ENCODE data around the gene COL23A1.
"Not testable (repeated sequence)": the region's sequence is repeated elsewhere in the genome, so short reads cannot be mapped to it uniquely, and the experiment has no call there.

The COL23A1 gene

DNA sequence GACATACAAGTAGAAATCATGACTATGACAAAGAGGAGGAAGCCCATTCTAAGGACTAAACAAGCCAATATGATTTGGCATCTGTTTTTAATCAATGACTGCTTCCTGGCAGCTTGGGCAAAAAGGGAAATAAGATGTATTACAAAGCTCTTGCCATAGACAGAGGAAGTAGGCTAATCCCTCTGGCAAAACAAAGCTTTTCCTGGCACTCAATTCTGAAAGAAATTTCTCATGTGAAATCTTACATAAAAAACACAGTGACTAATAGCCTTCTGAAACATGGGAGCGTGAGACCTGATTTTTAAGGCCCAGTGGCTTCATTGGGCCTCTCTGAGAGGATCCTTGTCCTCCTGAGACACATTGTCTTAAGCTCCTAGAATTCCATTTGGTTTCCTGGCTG, 93.6 kb downstream of the COL23A1 start:
- no peak for FAIRE-seq

DNA sequence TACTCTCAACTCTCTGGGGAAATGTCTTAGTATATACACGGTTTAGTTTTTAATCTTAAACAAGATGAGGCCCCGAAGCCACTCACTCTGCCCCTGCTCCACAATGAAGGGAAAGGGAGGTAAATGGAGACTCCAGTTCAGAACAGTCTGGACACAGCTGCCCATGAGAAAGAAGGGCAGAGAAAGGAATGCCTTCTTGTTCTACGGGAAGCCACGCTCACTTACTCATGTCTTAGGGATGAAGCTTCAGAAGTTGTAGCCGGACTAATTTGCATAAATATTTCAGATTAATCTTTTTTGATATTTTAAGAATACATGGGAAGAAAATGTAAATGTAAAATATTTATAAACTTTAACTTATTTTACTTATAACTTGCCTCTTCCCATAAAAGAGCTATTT, 94.0 kb downstream of the COL23A1 start:
- no peak for FAIRE-seq

DNA sequence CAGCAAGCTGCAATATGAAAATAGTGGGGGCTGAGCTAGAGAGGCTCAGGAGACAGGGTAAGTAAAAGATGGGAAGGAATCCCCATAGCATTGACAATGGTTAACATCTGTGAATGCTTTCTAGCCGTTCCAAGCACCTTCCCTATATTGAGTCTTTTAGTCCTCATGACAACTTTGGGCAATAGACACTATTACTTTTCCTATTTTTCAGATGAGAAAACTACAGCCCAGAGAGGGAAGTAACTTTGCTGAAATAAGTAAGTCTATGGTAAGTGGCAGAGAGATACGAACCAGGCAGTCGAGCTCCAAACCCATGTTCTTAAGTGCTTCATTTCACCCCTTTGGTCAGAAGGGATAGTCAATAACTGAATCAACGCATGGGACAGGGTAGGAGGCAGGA, 94.5 kb downstream of the COL23A1 start:
- no peak for FAIRE-seq

DNA sequence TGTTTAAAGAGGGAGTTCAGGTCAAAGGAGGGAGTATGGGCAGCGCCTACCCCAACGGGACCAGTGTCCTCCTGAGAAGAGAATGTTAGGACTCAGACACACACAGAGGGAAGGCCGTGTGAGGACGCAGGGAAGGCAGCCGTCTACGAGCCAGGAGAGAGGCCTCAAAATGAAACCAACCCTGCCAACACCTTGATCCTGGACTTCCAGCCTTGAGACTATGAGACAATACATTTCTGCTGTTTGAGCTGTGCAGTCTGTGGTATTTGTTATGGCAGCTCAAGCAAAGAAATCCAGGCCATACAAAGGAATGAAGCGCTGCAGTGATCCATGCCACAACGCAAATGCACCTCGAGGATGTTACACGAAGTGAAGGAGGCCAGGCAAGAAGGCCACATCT, 97.9 kb downstream of the COL23A1 start:
- FAIRE-seq = no peak

GRCh38 chr5:178490935-178491652, 99.1 kb downstream of the COL23A1 start:
- no peak for FAIRE-seq

DNA sequence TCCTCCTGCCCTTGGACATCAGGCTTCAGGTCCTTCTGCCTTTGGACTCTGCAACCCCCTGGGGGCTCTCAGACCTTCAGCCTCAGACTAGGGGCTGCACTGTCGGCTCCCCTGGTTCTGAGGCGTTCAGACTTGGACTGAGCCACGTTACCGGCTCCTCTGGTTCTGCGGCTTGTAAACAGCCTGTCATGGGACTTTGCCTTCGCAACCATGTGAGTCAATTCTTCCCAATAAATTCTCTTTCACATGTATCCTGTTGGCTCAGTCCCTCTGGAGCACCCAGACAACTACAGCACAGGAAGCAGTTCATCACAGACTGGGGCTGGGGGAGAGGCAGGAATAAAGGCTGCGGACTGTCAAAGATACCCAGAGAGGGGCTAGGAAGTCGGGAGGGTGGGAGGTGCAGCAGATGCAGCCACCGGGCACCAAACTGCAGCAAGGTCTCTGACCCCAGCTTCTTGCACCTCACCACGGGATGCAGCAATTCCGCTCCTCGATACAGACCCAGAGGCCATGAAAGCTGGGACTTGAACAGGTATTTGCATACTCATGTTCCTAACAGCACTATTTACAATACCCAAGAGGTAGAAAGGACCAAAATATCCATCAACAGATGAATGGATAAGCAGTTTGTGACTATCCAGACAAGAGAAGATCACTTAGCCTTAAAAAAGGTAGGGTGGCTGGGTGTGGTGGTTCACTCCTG, 100.8 kb downstream of the COL23A1 start:
- no peak for FAIRE-seq

GRCh38 chr5:178488696-178489095, 101.5 kb downstream of the COL23A1 start:
- no peak for FAIRE-seq

DNA sequence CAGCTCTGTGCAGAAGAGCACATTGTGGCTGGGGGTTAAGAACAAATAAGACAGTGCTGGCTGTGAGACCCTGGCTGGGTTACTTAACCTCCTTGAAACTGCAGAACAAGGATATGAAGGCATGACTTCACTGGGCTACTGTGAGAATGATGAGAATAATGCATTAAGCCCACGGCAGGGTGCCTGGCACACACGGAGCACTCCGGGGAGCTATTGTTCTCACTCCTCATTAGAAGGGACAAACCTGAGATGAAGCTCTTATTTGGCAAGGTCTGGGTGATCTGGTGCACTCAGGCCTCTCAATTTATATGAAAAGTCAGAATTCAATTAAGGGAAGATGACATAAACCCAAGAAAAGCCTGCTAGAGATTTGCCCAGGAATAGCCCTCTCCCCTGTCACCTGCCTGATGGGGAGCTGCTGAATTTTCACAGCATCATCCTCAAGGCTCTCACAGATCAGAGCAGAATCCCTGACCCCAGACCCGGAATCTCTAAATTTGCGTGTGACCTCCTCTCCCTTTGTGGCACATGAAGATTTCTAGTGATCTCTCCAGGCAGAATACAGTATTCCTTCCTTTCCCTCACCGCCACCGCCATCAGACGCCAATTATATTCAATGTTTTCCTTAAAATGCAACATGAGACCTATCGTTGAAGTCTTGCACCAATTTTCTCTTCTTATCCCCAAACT, 102.1 kb downstream of the COL23A1 start:
- no peak for FAIRE-seq

GRCh38 chr5:178486878-178487512, 103.2 kb downstream of the COL23A1 start:
- FAIRE-seq = not testable (repeated sequence)

DNA sequence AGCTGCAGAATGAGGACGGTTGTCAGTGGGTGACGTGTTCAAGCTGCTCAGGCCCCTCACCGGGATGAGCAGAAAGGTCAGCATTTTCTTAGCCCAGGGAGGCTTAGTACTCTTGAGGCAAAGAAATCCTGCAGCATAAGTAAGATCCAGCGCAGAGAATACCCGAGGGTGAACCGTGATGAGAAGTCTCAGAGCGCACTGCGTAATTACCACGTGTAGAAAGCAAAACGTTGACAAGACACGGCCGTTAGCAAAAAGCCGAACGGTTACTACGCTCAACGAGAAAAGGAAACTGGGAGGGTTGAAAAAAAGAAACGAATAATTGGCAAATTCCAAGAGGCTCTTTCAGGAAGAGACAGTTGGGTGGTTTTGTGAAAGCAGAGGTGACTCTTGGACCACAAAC, 104.0 kb downstream of the COL23A1 start:
- no peak for FAIRE-seq

GRCh38 chr5:178483620-178484019, 106.6 kb downstream of the COL23A1 start:
- FAIRE-seq = no peak

- FAIRE-seq = no peak
Observed at GRCh38 chr5:178479261-178479660, 110.9 kb downstream of the COL23A1 start.

DNA sequence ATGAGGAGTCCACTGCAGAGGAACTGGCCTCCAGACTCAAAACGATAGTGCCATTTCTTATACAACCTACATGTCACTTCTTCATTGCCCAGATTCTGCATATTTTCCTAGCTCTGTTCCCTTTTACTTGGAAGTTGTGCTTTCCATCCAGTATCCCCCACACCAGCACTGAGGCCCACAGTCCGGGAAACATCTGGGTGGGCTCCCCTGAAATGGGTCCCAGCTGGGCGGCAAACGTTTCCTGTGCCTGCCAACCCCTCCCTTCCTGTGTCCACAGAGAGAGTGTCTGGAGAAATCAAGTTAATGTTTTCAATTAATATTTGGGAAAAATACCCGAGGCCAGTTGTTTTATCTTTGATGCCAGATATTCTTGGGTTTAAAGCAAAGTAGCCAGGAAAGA, 111.8 kb downstream of the COL23A1 start:
- FAIRE-seq = no peak

DNA sequence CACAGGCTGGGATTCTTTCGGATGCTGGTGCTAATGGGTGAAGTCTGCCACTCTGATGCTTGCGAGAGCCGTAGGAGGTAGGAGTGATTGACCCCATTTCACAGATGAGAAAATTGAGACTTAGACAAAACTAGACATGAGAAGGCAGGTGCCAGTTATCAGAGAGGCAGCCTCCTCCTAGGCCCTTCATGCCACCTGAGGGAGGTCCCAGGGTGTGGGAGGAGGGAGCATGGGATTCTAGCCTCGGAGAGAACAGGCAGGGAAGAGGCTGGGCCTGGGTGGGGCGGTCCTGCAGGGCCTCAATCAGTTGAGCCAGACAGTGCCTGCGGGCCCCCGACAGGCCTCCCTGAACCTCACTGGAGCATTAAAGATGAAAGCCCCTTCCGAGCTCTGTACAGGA, 112.4 kb downstream of the COL23A1 start:
- FAIRE-seq = no peak

DNA sequence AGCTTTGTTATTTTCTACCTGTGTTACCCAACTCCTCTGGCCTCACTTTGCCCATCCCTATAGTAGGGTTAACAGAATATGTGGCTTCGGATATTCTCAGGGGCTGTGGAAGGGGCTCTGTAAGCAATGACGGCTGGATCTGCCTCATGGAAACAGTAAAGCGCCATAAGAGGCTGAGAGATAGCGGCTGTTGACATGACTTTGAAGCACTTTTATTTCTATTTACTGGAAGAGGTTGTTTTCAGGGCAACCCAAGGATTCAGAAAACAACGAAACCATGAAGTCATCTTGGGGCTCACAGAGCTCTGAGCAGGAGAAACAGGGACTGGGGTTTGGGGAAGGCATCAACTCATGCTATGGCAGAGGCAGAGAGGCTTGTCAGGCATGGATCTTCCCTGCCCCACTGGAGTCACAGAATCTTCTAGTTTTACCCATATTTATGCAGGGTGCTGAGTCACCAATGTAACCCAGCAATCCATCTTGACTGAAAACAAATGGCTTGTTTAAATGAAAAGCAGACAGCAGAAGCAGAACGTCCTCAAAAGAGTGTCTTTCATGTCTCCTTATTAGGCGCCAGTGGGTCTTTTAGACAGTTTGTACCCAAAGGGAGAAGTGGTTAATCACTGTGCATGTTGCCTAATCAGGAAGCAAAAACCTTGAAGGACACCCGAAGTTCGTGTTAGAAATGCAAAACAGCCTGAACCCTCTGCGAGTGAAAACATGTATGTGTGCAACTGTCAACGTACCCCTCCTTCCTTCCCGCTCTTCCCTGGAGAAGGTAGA, 113.0 kb downstream of the COL23A1 start:
- no peak for FAIRE-seq

- no peak for FAIRE-seq
Observed at GRCh38 chr5:178476531-178476930, 113.7 kb downstream of the COL23A1 start.

DNA sequence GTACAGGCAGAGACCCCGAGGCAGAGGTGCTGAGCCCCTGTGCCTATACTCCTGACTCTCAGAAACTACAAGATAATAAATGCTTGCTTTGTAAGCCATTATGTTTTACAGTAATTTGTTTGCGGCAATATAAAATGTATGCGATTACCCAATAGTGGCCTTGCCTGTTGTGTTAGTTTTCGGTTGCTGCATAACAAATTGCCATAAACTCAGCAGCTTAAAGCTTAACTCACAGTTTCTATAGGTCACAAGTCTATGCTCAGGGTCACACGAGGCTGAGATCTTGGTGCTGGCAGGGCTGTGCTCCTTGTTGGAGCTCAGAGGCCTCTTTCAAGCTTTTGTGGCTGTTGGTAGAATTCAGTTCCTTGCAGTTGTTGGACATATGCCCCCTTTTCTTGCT, 114.8 kb downstream of the COL23A1 start:
- no peak for FAIRE-seq

GRCh38 chr5:178474562-178475184, 115.5 kb downstream of the COL23A1 start:
- no peak for FAIRE-seq

GRCh38 chr5:178473854-178474253, 116.3 kb downstream of the COL23A1 start:
- FAIRE-seq = no peak

DNA sequence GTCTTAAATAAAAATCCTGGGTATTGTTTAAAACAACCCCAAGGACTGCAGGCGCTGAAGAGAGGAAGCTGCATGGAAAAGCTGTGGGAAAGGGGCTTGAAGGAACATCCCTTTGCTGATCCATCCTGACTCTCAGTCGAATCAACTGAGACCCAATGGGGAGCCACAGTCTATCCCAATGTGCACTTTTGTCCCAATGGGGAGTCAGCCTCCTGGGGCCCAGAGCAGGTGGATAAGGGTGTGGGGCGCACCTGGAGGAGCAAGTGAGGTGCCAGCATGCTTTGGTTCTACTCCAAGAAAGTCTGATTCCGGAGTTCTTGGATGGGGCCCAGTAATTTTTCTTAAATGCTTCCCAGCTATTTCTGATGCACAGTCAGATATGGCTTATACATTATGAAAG, 118.1 kb downstream of the COL23A1 start:
- FAIRE-seq = no peak

DNA sequence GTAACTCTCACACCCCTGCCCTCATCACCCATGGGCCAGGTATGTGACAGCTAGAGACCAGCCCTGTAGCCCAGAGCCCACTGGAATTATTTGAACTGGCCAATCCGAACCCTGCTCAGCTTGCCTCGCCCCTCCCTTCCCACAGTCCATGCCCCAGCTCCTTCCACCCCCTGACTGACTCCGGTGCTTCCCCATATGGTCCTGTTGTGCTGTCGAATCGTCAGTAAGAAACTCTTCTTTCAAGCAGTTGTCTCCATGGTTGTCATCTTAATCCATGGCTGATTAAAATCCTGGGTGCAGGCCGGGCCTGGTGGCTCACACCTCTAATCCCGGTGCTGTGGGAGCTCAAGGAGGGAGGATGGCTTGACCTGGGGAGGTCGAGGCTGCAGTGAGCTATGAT, 118.5 kb downstream of the COL23A1 start:
- FAIRE-seq = no peak

DNA sequence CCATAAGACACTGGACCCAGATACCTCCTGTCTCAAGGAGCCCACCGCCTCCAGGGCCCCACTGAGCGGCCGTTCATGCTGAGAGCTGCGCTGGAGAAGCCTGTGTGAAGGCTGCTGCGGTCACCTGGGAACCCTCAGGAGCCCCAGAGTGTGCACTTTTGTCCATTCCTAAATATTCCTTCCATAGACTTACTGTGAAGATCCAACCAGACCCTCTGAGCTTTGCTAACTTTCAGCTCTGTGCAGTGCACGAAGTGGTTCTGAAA, 119.5 kb downstream of the COL23A1 start:
- no peak for FAIRE-seq

Data from G401.6 (cell line).